Lung (tissue), 12 donors: ENCODE data around the gene NT5M. TPM values are rescaled to one million over a fixed set of nuclear protein-coding genes. Genes with fewer than 3 reads are reported as not detected.

Experiments
- ATAC-seq: fragments of 200-7000 bp; cut with Tn5 transposase; one replicate; pipeline ENCODE4 v1.9.1; 2020; ENCODE audit warnings: moderate number of reproducible peaks; ENCODE audit not compliant: insufficient read depth, low FRiP score
- DNase-seq, 3 donors: peaks; one replicate each; pipeline ENCODE4 v3.0.0-alpha.2; 2013 to 2017
- H3K27ac ChIP-seq, 2 donors: one replicate each; pipeline ENCODE4 v1.5.1; 2013; ENCODE audit warnings: mild to moderate bottlenecking in 2 of 2, moderate library complexity in 2 of 2, control low read depth in 1 of 2, inconsistent platforms in 1 of 2, low read depth in 1 of 2, low read length in 1 of 2
- H3K27me3 ChIP-seq, 3 donors: one replicate each; pipeline ENCODE4 v1.5.1; 2013; ENCODE audit warnings: low read length in 2 of 3; ENCODE audit not compliant: control insufficient read depth in 3 of 3, insufficient read depth in 3 of 3
- H3K36me3 ChIP-seq, 4 donors: one replicate each; pipeline ENCODE4 v1.5.1; 2013; ENCODE audit warnings: low read length in 4 of 4, mild to moderate bottlenecking in 1 of 4, moderate library complexity in 1 of 4; ENCODE audit not compliant: control insufficient read depth in 4 of 4, insufficient read depth in 4 of 4
- H3K4me1 ChIP-seq, 5 donors: one replicate each; pipeline ENCODE4 v1.5.1; 2013; ENCODE audit warnings: low read length in 5 of 5, mild to moderate bottlenecking in 2 of 5, moderate library complexity in 1 of 5; ENCODE audit not compliant: control insufficient read depth in 5 of 5, insufficient read depth in 5 of 5
- H3K4me3 ChIP-seq: one replicate; pipeline ENCODE4 v1.5.1; 2013; ENCODE audit warnings: mild to moderate bottlenecking, control low read depth, moderate library complexity
- H3K9ac ChIP-seq, 2 donors: one replicate each; pipeline ENCODE4 v1.5.1; 2013; ENCODE audit warnings: low read length in 2 of 2, control low read depth in 1 of 2; ENCODE audit not compliant: insufficient read depth in 1 of 2
- H3K9me3 ChIP-seq, 4 donors: one replicate each; pipeline ENCODE4 v1.5.1; 2013; ENCODE audit warnings: low read length in 3 of 4, mild to moderate bottlenecking in 1 of 4, moderate library complexity in 1 of 4; ENCODE audit not compliant: control insufficient read depth in 4 of 4, insufficient read depth in 3 of 4
- CTCF ChIP-seq: IDR thresholded peaks from 2 replicates; pipeline ENCODE4 v1.5.1; 2012; ENCODE audit warnings: mild to moderate bottlenecking; ENCODE audit errors: control extremely low read depth, extremely low read depth
- WGBS, 2 donors: extraction: QIAGEN DNeasy Blood & Tissue Kit; methylation state at CpG; one replicate each; pipeline ENCODE4 v1.1.7; 2013; 5-methylcytosine and 5-hydroxymethylcytosine counted together
- polyA plus RNA-seq, 2 donors: library from polyadenylated mRNA; stranded (reverse); fragments of 200-250 nt; gene quantifications; one replicate each; pipeline ENCODE4 v1.2.1, GENCODE V29; 2013
- total RNA-seq, 2 donors: library from RNA; depleted of rRNA in 1 of 2; stranded (reverse); fragments of >200 nt in 1 of 2; gene quantifications; one replicate each; pipeline ENCODE4 v1.2.1, GENCODE V29; 2014 to 2021
- donor health status: control.
- donor health status: control.
- donor health status: Bipolar disorder and iron deficiency.
- donor health status: healthy.
- donor health status: DM: yes; HTN: yes; CAD: no.

Gene NT5M
- total and polyA plus RNA-seq, 4 donors, result 1.7 to 2.8 (median 2.1) TPM

- WGBS, 2 donors, result 93 to 97% methylated on average over 7 of the region's 7 CpGs
- H3K4me1 ChIP-seq, result peaks cover 0 to 5% (median 0%) of the 10 kb centered on the region in 5 donors
- no peak for ATAC-seq
- TF ChIP-seq CTCF, result no peak
- DNase-seq, result peak in 1 of 3 donors; percentile 9
- H3K36me3 ChIP-seq, result no peaks in the 10 kb centered on the region
- no peaks in the 10 kb centered on the region for H3K27me3 ChIP-seq
- peaks cover 0 to 4% (median 0%) of the 10 kb centered on the region in 4 donors for H3K9me3 ChIP-seq
- H3K4me3 ChIP-seq, result no peak overlapping the region
- no peak overlapping the region for H3K27ac ChIP-seq
- H3K9ac ChIP-seq, result no peak overlapping the region
Measured at GRCh38 chr17:17362540-17362930, 59.4 kb downstream of the NT5M start.

GRCh38 chr17:17363638-17364337 is 60.6 kb downstream of the NT5M start:
- TF ChIP-seq CTCF, result no peak
- ATAC-seq (peak; percentile 70), DNase-seq (peak in 1 of 3 donors; percentile 11)
- WGBS, 2 donors, result 54 to 78% methylated on average over 8 of the region's 8 CpGs
- H3K4me3 ChIP-seq, result no peak overlapping the region
- H3K27ac ChIP-seq, result peak overlapping the region in 1 of 2 donors; percentile 42
- no peaks in the 10 kb centered on the region for H3K27me3 ChIP-seq
- no peaks in the 10 kb centered on the region for H3K36me3 ChIP-seq
- peaks cover 0 to 4% (median 0%) of the 10 kb centered on the region in 4 donors for H3K9me3 ChIP-seq
- no peak overlapping the region for H3K9ac ChIP-seq
- H3K4me1 ChIP-seq, result peaks cover 0 to 5% (median 0%) of the 10 kb centered on the region in 5 donors

GRCh38 chr17:17364338-17364667 is 61.1 kb downstream of the NT5M start:
- Histone ChIP-seq H3K4me1 (peaks cover 0 to 5% (median 0%) of the 10 kb centered on the region in 5 donors), H3K27ac (peak overlapping the region in 1 of 2 donors; percentile 42), H3K4me3 (no peak overlapping the region), H3K9ac (no peak overlapping the region), H3K27me3 (no peaks in the 10 kb centered on the region), H3K36me3 (no peaks in the 10 kb centered on the region), H3K9me3 (peaks cover 0 to 4% (median 0%) of the 10 kb centered on the region in 4 donors)
- no peak for TF ChIP-seq CTCF
- WGBS, 2 donors, result 46 to 65% methylated on average over 11 of the region's 11 CpGs
- DNase-seq (peak in 1 of 3 donors; percentile 9), ATAC-seq (no peak)
